ENCODE data around the gene TACR2.

TACR2 gene

DNA sequence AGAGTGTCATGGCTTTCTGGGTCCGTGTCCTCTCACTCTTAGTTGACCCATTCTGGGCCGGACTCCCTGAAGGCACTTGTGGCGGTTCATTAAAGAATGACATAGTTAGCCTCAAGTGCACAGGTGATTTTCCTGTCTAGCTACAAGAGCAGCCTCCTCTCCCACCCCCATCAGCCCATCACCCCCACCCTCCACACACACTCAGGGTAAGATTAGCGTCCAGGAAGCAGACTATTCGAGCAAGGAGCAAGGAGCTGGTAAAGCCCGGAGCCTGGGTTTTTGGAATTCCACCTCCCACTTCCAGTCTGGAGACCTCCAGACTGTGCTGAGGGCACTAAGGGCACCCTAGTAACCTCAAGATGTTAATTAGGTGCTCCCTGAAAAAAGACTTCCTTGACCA, 39.5 kb downstream of the TACR2 start:
- TF ChIP-seq, protein P1, sequence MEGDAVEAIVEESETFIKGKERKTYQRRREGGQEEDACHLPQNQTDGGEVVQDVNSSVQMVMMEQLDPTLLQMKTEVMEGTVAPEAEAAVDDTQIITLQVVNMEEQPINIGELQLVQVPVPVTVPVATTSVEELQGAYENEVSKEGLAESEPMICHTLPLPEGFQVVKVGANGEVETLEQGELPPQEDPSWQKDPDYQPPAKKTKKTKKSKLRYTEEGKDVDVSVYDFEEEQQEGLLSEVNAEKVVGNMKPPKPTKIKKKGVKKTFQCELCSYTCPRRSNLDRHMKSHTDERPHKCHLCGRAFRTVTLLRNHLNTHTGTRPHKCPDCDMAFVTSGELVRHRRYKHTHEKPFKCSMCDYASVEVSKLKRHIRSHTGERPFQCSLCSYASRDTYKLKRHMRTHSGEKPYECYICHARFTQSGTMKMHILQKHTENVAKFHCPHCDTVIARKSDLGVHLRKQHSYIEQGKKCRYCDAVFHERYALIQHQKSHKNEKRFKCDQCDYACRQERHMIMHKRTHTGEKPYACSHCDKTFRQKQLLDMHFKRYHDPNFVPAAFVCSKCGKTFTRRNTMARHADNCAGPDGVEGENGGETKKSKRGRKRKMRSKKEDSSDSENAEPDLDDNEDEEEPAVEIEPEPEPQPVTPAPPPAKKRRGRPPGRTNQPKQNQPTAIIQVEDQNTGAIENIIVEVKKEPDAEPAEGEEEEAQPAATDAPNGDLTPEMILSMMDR (IDR thresholded peaks at IDR 0.05; ENCODE audit: borderline replicate concordance, insufficient read depth, low read depth, low read length) = no peak
- no peak overlapping the region for H3K4me3 ChIP-seq (ENCODE audit: low read depth, low read length)

DNA sequence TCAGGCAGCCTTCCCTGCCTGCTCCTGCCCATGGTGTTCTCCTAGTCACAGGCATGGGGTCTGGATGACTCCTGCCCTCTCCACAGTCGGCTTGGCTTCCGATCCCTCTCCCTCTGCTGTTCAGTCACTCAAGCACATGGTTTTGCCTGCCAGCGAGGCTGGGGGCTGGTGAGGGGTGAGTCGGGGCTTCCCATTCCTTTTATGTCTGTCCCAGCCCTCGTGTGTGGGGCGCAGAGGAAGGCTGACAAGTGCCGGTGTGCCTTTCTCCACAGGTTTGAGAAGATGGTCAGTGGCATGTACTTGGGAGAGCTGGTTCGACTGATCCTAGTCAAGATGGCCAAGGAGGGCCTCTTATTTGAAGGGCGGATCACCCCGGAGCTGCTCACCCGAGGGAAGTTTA, 40.1 kb downstream of the TACR2 start:
- no peak overlapping the region for H3K4me3 ChIP-seq (ENCODE audit: low read depth, low read length)
- TF ChIP-seq, protein P1 (IDR thresholded peaks at IDR 0.05; ENCODE audit: borderline replicate concordance, insufficient read depth, low read depth, low read length) = no peak

DNA sequence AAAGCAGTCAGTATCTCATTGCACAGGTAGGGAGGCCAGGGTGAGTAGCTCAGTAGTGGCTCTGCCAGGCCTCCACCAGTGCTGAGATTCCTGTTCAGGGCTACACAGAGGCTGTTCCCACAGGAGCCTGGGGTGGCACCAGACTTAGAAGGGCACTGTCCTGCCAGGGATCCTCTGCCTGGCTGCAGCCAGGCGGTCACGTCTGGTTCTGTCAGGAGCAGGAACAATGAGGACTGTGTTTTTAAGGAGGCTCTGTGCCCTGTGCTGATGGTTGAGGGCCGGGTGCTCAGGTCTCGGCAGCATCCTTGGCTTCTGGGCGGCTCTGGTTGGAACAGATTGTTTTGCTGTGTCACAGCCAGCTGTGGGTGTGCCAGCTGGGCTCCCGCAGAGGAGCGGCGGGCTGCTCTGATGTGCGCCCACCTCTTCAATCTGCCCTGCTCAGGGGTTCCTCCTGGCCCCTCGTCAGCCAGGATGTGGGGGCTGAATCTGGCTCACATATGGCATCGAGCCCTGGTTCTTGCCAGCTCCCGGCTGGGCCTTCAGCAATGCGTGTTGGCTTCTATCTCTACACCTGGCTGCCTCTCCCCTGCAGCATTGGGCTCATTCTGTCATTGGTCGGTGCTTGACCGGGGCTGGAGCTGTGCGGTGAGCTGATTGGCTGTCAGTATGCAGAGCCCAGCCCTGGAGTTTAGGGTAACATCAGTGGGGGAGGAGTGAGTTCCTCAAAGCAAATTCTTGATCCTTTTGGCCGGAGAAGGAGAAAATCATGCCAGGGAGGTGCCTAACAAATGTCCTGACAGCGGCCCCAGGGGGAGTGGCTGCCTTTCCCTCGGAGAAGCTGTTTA, 41.2 kb downstream of the TACR2 start:
- TF ChIP-seq, protein P1 (IDR thresholded peaks at IDR 0.05; ENCODE audit: borderline replicate concordance, insufficient read depth, low read depth, low read length) = no peak
- no peak overlapping the region for H3K4me3 ChIP-seq (ENCODE audit: low read depth, low read length)

DNA sequence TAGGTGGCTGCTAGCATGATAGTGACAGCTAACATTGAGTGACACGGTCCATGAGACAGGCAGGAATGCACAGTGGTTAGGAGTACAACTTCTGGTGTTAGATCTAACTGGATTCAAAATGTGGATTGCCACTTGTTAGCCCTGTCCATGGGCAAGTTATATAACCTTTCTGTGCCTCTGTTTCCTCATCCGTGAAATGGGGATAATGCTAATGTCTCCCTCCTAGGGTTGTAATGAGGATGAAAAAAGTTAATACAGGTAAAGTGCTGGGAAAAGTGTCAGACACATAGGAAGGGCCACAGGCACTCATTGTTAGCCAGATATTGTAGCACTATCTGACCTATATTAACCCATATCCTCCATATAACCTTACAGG, 41.8 kb downstream of the TACR2 start:
- TF ChIP-seq, protein P1 (IDR thresholded peaks at IDR 0.05; ENCODE audit: borderline replicate concordance, insufficient read depth, low read depth, low read length) = no peak

DNA sequence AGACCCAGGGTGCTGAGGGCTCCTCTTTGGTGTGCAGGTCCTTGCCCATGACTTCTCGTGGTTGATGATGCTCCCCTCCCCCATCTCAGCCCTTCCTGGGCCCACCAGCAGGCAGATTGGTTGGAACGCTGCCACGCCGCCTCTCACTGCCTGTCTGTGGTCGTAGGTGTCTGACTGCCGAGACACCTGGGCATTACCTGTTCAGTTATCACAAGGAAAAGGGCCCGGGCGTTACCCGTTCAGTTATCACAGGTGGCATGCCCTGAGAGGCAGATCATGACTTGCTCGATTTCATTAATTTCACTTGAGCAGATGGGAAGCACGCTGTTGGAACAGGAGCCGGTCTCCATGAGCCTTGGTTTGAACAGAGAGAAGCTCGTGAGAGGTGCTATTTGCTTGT, 42.5 kb downstream of the TACR2 start:
- no peak overlapping the region for H3K4me3 ChIP-seq (ENCODE audit: low read depth, low read length)
- TF ChIP-seq, protein P1 (IDR thresholded peaks at IDR 0.05; ENCODE audit: borderline replicate concordance, insufficient read depth, low read depth, low read length) = no peak

More for the DNA sequence above, 41.8 kb downstream of the TACR2 start:
- no peak overlapping the region for H3K4me3 ChIP-seq (ENCODE audit: low read depth, low read length)

DNA sequence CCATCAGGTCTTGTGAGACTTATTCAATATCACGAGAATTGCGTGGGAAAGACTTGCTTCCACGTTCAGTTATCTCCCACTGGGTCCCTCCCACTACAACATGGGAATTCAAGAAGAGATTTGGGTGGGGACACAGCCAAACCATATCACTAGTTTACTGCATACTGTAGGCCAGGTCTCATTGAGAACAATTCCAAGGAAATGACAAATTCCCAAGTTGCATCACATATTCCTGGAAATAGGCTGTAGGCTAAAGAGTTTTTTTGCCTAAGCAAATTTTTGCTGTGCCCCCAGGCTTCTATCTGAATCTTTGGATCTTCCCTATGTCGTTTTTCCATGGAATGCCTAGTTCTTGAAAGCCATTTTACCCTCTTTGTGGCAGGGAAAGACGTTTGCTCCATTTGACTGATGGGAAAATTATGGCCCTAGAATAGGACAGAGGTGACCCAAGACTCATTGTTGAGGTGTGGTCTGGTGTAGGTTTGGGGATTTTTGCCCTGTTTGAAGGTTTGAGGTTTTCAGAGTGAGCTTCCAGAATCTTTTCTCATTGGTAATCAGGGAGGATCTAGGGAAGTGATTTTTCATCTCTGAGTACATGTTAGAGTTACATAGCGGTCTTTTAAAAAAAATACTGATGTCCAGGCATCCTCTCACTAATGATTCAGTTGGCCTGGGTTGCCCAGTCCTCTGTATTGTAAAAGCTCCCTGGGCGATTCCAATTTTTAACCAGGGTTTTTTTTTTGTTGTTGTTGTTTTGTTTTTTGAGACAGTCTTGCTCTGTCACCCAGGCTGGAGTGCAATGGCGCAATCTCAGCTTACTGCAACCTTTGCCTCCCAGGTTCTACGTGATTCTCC, 44.4 kb downstream of the TACR2 start:
- no peak overlapping the region for H3K4me3 ChIP-seq (ENCODE audit: low read depth, low read length)
- TF ChIP-seq, protein P1 (IDR thresholded peaks at IDR 0.05; ENCODE audit: borderline replicate concordance, insufficient read depth, low read depth, low read length) = no peak
